GM19025 (cell line): Measurements from ENCODE around the gene VPS18.
A peak's percentile ranks its signal among the peaks of the same experiment; 100 is the strongest.
"Not testable (repeated sequence)": the region's sequence is repeated elsewhere in the genome, so short reads cannot be mapped to it uniquely, and the experiment has no call there.

Experiments
- ATAC-seq: cut with Tn5 transposase; IDR thresholded peaks from one replicate; pipeline ENCODE4 v1.9.1; 2021; ENCODE audit warnings: mild to moderate bottlenecking, low read depth, moderate library complexity; ENCODE audit not compliant: unreplicated experiment

Gene VPS18

GRCh38 chr15:40893733-40894680 is at the start of gene VPS18:
Gene VPS18, plus strand, starts transcription at chr15:40894450. Its CDS starts 319 bp downstream, at chr15:40894769.
- peak; percentile 96 for ATAC-seq

GRCh38 chr15:40844696-40845030 is 49.6 kb upstream of the VPS18 start:
- no peak for ATAC-seq

- no peak for ATAC-seq
Observed at GRCh38 chr15:40845036-40845435, 49.2 kb upstream of the VPS18 start.

- no peak for ATAC-seq
Observed at GRCh38 chr15:40845511-40846284, 48.6 kb upstream of the VPS18 start.

- ATAC-seq = no peak
Observed at GRCh38 chr15:40846841-40847222, 47.4 kb upstream of the VPS18 start.

GRCh38 chr15:40847223-40847961 is 46.9 kb upstream of the VPS18 start:
- no peak for ATAC-seq

- ATAC-seq = no peak
Observed at GRCh38 chr15:40850576-40851112, 43.6 kb upstream of the VPS18 start.

- no peak for ATAC-seq
Observed at GRCh38 chr15:40852529-40852928, 41.7 kb upstream of the VPS18 start.

GRCh38 chr15:40853241-40853890 is 40.9 kb upstream of the VPS18 start:
- no peak for ATAC-seq

GRCh38 chr15:40854161-40854560 is 40.1 kb upstream of the VPS18 start:
- no peak for ATAC-seq

- no peak for ATAC-seq
Observed at GRCh38 chr15:40855706-40856234, 38.5 kb upstream of the VPS18 start.

- no peak for ATAC-seq
Observed at GRCh38 chr15:40856746-40857145, 37.5 kb upstream of the VPS18 start.

GRCh38 chr15:40857601-40858341 is 36.5 kb upstream of the VPS18 start:
- ATAC-seq = peak; percentile 67

GRCh38 chr15:40858706-40859105 is 35.5 kb upstream of the VPS18 start:
- ATAC-seq = no peak

GRCh38 chr15:40859206-40859851 is 34.9 kb upstream of the VPS18 start:
- ATAC-seq = peak; percentile 51

- not testable (repeated sequence) for ATAC-seq
Observed at GRCh38 chr15:40861147-40861546, 33.1 kb upstream of the VPS18 start.

- no peak for ATAC-seq
Observed at GRCh38 chr15:40863660-40864270, 30.5 kb upstream of the VPS18 start.

GRCh38 chr15:40867199-40867598 is 27.1 kb upstream of the VPS18 start:
- no peak for ATAC-seq
